Measurements from ENCODE around the gene GARIN5B.
A peak's percentile ranks its signal among the peaks of the same experiment; 100 is the strongest.
"Not testable (repeated sequence)": the region's sequence is repeated elsewhere in the genome, so short reads cannot be mapped to it uniquely, and the experiment has no call there.

GARIN5B gene

GRCh38 chr19:55350620-55351315 is 12.3 kb downstream of the GARIN5B start:
- DNase-seq (ENCODE audit: low read depth, low spot score), result no peak

DNA sequence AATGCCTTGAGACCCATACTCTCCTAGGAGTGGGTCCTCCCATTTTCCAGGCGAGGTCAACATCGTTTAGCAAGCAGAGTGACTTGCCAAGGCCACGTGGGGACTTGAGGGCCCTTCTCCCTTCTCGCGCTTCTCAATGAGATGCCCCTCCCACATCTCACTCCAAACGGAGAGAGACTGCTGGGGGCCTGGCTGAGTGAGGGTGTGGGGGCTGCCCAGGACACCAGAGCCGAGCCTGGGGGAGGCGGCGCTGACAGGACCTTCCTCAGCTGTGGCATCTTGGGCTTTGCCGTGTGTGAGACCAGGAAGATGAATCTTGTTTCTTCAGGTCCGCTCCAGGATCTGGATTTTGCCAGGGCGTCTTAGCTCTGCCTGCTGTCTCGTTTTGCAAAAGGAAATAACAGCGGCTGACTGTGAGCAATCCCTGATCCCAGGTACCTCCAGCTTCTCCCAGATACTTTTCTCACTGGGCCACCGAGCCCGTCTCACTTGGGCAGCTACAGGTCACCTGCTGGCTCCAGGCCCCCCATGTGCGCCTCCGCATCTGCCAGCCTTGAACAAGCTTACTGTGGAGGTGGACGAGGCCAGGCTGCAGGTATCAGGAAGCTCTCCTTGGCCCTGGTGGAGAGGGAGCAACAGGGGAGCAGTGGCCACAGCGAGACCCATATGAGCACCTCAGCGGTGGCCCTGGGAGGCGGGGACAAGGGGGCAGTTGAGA is 14.6 kb downstream of the GARIN5B start:
- no peak for DNase-seq (ENCODE audit: low read depth, low spot score)

DNA sequence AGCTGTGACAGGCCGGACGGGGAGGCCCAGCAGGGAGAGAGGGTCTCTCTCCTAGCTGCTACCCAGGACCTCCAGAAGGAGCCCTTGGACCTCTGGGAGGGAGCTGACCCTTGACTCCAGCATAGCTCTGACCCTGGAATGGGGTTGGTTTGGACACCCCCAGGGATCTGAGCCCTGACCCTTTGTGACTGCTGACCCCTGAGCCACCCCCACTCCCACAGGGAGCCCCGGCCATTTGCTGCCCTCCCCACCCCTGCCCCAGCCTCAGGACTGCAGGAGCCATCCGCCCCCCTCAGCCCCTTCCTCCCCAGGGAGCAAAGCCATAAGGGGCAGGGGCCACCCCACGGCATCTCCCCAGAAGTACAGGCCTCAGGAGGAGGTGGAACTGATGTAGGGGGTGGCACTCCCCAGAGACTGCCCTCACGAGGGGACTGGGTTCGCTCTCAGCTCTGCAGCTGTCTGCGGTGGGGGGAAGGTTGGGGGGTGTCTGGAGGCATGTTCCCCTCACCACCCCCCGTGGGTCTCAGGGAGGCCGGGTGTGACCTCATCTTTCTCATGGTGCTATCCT is 15.5 kb downstream of the GARIN5B start:
- no peak for DNase-seq (ENCODE audit: low read depth, low spot score)

GRCh38 chr19:55346725-55347441 is 16.2 kb downstream of the GARIN5B start:
- DNase-seq (ENCODE audit: low read depth, low spot score), result no peak

- DNase-seq (ENCODE audit: low read depth, low spot score), result peak; percentile 47
These were observed 17.0 kb downstream of the GARIN5B start for GRCh38 chr19:55345818-55346724.

- DNase-seq (ENCODE audit: low read depth, low spot score), result no peak
These were observed 17.8 kb downstream of the GARIN5B start for GRCh38 chr19:55345101-55345817.

DNA sequence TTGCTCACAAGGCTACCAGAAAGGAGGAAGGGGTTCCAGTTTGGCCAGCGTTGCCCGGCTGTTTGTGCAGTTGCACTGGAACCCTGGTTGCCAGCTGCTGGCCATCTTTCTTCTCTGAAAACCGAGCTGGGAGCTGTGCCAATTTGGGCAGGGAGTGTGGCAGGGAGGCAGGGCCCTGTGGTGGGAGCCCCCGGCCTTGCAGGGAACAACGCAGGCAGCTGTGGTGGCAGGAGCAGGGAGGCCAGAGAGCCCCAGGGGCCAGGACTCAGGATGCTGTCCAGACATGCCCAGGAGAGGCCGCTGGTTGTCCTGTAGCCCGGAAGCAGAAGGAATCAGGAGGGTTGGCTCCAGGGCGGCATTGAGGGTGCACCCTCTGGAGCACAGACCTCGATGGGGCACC is 18.6 kb downstream of the GARIN5B start:
- peak; percentile 78 for DNase-seq (ENCODE audit: low read depth, low spot score)

DNA sequence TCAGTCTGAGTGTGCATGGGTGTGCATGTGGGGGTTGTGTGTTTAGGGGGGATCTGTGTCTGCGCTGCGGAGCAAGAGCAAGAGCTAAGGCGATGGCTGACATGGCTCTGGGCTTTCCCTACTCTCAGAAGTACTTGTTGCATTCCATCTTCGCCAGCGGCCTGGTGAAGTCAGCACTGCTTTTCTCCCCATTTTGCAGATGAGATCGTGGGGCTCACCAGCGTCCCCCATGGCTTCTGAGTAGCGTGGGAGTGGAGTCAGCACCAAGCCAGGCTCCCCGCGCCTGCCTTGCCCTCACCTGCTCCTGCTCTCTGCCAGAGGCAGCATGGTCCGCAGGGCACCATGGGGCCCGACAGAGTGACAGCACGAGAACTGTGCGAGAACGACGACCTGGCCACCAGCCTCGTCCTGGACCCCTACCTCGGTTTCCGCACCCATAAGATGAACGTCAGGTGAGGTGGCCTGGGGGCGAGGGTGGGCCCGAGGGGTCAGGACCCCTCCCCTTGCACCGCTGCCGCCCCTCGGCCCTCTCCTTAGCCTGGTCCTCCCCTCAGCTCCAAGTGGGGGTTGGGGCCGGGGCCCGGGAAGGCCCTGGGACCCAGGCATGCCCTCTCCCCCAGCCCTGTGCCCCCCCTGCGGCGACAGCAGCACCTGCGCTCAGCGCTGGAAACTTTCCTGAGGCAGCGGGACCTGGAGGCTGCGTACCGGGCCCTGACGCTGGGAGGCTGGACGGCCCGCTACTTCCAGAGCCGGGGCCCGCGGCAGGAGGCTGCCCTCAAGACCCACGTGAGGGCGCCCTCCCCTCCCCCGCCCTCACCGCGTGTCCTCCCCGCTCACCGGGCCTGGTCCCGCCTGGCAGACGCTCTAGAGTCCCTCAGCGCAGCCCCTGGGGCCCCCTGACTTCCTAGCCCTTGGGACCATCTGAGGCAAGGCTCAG is 21.2 kb downstream of the GARIN5B start:
- DNase-seq (ENCODE audit: low read depth, low spot score), result no peak

GRCh38 chr19:55341171-55341588 is 21.9 kb downstream of the GARIN5B start:
- peak; percentile 85 for DNase-seq (ENCODE audit: low read depth, low spot score)

DNA sequence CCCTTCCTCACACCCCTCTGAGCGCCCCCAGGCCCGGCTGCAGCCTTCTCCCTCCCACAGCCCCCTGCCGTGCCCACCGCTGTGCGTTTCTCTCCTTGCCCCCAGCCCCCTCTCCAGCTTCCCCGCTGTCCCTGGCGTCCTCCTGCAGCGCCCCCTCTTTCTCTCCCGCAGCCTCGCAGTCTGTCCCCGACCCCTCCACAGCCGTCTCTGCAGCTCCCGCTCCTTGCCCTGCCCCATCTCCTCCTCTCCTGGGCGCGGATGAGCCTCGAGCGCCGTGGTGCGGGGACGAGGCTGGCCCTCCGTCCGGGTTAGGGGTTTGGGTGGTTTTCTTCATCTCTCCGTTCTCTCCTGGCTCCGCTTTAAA is 22.3 kb downstream of the GARIN5B start:
- peak; percentile 48 for DNase-seq (ENCODE audit: low read depth, low spot score)

GRCh38 chr19:55339889-55340783 is 22.9 kb downstream of the GARIN5B start:
- no peak for DNase-seq (ENCODE audit: low read depth, low spot score)

- DNase-seq (ENCODE audit: low read depth, low spot score), result peak; percentile 100
These were observed 23.8 kb downstream of the GARIN5B start, which contains the start of gene KMT5C for GRCh38 chr19:55339105-55339888. Gene KMT5C, plus strand, starts transcription at chr19:55339876. Its CDS starts 2,061 bp downstream, at chr19:55341937.

DNA sequence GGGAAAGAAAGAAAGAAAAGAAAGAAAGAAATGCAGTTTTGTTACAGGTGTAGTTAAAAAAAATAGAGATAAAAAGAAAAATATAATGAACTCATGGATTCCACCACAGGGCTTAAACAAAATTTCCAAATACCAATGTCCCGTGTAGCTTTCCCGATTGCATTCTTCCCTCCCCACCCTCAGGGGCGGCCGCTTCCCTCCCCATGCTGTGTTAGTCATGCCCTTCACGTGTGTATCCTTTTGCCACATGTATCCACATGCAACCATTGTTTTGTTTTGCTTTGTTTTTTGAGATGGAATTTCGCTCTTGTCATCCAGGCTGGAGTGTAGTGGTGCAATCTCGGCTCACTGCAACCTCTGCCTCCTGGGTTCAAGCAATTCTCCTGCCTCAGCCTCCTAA is 27.0 kb downstream of the GARIN5B start:
- no peak for DNase-seq (ENCODE audit: low read depth, low spot score)

GRCh38 chr19:55333870-55334269 is 29.2 kb downstream of the GARIN5B start:
- DNase-seq (ENCODE audit: low read depth, low spot score), result no peak

DNA sequence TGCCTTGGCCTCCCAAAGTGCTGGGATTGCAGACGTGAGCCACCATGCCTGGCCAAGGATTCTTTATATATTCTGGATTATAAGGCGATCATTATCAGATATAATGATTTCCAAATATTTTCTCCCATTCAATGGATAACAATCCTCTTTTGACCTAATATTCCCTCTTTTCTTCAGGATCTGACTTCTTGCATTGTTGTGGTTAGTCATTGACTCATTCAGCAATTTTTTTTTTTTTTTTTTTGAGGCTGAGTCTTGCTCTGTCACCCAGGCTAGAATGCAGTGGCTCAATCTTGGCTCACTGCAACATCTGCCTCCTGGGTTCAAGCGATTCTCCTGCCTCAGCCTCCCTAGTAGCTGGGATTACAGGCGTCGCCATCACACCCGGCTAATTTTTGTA is 33.3 kb downstream of the GARIN5B start:
- not testable (repeated sequence) for DNase-seq (ENCODE audit: low read depth, low spot score)

DNA sequence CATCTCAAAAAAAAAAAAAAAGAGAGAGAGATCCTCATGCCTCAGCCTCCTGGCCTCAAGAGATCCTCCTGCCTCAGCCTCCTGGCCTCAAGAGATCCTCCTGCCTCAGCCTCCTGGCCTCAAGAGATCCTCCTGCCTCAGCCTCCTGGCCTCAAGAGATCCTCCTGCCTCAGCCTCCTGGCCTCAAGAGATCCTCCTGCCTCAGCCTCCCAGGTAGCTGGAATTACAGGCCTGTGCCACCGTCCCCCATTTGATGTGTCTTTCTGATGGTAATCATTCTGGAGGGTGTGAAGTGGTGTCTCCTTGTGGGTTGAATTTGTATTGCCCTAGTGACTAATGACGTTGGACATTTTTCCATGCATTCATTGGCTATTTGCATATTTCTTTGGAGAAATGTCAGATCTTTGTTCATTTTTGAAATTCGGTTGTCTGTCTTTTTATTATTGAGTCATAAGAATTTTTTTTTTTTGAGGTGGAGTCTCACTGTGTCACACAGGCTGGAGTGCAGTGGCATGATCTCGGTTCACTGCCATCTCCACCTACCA is 34.2 kb downstream of the GARIN5B start:
- DNase-seq (ENCODE audit: low read depth, low spot score), result not testable (repeated sequence)

- DNase-seq (ENCODE audit: low read depth, low spot score), result no peak
These were observed 37.9 kb downstream of the GARIN5B start, which contains the start of gene TMEM150B for GRCh38 chr19:55325172-55325571. Gene TMEM150B, minus strand, starts transcription at chr19:55325341. Its CDS starts 4,305 bp downstream, at chr19:55321036.
